Body of pancreas (tissue), 4 donors: ENCODE measurements around the gene CCDC85A. TPM values are rescaled to one million over a fixed set of nuclear protein-coding genes. Genes with fewer than 3 reads are reported as not detected.

ENCODE experiments used
- ATAC-seq: fragments of 150-250 bp; one replicate; pipeline ENCODE4 v1.9.1; 2016
- DNase-seq, 4 donors: peaks; one replicate each; pipeline ENCODE4 v3.0.0-alpha.2; 2019
- H3K27ac ChIP-seq, 4 donors: fragments of 200-600 bp; sonication (generic); 1 replicate in 3 of 4; 2 replicates in 1 of 4; pipeline versions ENCODE4 v1.5.1 to v1.6.1; 2016 to 2019; ENCODE audit warnings: mild to moderate bottlenecking in 1 of 4, mixed read lengths in 1 of 4, moderate library complexity in 1 of 4
- H3K27me3 ChIP-seq, 2 donors: fragments of 200-600 bp; sonication (generic); one replicate each; pipeline ENCODE4 v1.6.0; 2016; ENCODE audit warnings: mild to moderate bottlenecking in 1 of 2
- H3K36me3 ChIP-seq, 2 donors: fragments of 200-600 bp; sonication (generic); replicated peaks in 1 of 2; 2 replicates each; pipeline ENCODE4 v1.5.1; 2016; ENCODE audit warnings: low read depth in 2 of 2; ENCODE audit not compliant: insufficient read depth in 1 of 2
- H3K4me1 ChIP-seq: fragments of 200-600 bp; sonication (generic); one replicate; pipeline ENCODE4 v1.6.0; 2016
- H3K4me3 ChIP-seq, 2 donors: fragments of 200-600 bp; sonication (generic); 1 replicate in 1 of 2; 2 replicates in 1 of 2; pipeline ENCODE4 v1.5.1; 2016 to 2019
- H3K9me3 ChIP-seq, 3 donors: fragments of 200-600 bp; sonication (generic); 1 replicate in 2 of 3; 2 replicates in 1 of 3; pipeline ENCODE4 v1.5.1; 2016
- POLR2A ChIP-seq, 3 donors: fragments of 450-650 bp; IDR thresholded peaks; one replicate each; pipeline ENCODE4 v1.6.1; 2016; ENCODE audit warnings: antibody characterized with exemption in 3 of 3, mild to moderate bottlenecking in 2 of 3
- WGBS, 2 donors: methylation state at CpG; one replicate each; pipeline ENCODE4 v1.1.5; 2017; 5-methylcytosine and 5-hydroxymethylcytosine counted together
- intact Hi-C: fragments of 100-400 bp; cut with DNase I; formaldehyde crosslinking; loops from one replicate; pipeline ENCODE4 v1.15.1; 2023
- total RNA-seq, 2 donors: library from RNA; depleted of rRNA; stranded (reverse); fragments of >200 nt; gene quantifications; one replicate each; pipeline ENCODE4 v1.1.0, GENCODE V29; 2016
- TF ChIP-seq, protein P1 (sequence below), 7 experiments: fragments of 450-650 bp in 4 of 7; fragments of 200-600 bp in 3 of 7; sonication (generic) in 3 of 7; IDR thresholded peaks; one replicate each; pipeline ENCODE4 v1.5.1; 2016 to 2019; ENCODE audit warnings: antibody characterized with exemption in 7 of 7

Gene CCDC85A
- total RNA-seq, 2 donors from 2014 or later, result 2.3 to 2.6 TPM

- H3K4me3 ChIP-seq, result no peak overlapping the region
- no peaks in the 10 kb centered on the region for H3K27me3 ChIP-seq
- TF ChIP-seq POLR2A (IDR thresholded peaks at IDR 0.05), result no peak
- TF ChIP-seq, protein P1, sequence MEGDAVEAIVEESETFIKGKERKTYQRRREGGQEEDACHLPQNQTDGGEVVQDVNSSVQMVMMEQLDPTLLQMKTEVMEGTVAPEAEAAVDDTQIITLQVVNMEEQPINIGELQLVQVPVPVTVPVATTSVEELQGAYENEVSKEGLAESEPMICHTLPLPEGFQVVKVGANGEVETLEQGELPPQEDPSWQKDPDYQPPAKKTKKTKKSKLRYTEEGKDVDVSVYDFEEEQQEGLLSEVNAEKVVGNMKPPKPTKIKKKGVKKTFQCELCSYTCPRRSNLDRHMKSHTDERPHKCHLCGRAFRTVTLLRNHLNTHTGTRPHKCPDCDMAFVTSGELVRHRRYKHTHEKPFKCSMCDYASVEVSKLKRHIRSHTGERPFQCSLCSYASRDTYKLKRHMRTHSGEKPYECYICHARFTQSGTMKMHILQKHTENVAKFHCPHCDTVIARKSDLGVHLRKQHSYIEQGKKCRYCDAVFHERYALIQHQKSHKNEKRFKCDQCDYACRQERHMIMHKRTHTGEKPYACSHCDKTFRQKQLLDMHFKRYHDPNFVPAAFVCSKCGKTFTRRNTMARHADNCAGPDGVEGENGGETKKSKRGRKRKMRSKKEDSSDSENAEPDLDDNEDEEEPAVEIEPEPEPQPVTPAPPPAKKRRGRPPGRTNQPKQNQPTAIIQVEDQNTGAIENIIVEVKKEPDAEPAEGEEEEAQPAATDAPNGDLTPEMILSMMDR (IDR thresholded peaks at IDR 0.05), result no peak
- H3K9me3 ChIP-seq, result no peaks in the 10 kb centered on the region
- intact Hi-C loops, result no loop called here
- H3K27ac ChIP-seq, result no peak overlapping the region
- DNase-seq, result no peak
- no peaks in the 10 kb centered on the region for H3K4me1 ChIP-seq
- ATAC-seq, result no peak
- WGBS, 2 donors, result 69 to 79% methylated on average over 1 of the region's 1 CpG
- no peaks in the 10 kb centered on the region for H3K36me3 ChIP-seq
These were observed 161.0 kb downstream of the CCDC85A start for GRCh38 chr2:56344771-56345170.

DNA sequence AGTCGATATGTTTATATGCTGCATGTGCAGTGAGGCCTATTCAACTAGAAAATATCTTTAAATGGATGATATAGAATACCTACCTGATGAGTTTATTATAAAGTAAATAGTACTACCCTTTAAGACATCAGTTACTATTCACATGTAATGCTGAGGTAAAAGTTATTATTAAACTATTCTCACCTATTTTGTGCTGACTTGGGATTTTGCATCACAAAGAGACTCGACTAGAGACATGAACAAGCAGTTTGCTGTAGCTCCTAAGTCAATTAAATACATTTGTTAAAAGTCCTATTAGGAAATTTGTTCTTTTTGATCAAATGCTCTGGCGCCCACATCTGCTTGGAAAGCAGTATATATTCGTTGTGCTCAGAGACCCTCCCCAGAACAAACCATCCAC, 164.1 kb downstream of the CCDC85A start:
- no peaks in the 10 kb centered on the region for H3K27me3 ChIP-seq
- TF ChIP-seq POLR2A (IDR thresholded peaks at IDR 0.05), result no peak
- TF ChIP-seq, protein P1 (IDR thresholded peaks at IDR 0.05), result no peak
- no peak for DNase-seq
- ATAC-seq, result no peak
- no peak overlapping the region for H3K4me3 ChIP-seq
- WGBS, 2 donors, result 67 to 74% methylated on average over 4 of the region's 4 CpGs
- no peaks in the 10 kb centered on the region for H3K4me1 ChIP-seq
- H3K36me3 ChIP-seq, result no peaks in the 10 kb centered on the region
- H3K9me3 ChIP-seq, result no peaks in the 10 kb centered on the region
- intact Hi-C loops, result no loop called here
- H3K27ac ChIP-seq, result no peak overlapping the region

DNA sequence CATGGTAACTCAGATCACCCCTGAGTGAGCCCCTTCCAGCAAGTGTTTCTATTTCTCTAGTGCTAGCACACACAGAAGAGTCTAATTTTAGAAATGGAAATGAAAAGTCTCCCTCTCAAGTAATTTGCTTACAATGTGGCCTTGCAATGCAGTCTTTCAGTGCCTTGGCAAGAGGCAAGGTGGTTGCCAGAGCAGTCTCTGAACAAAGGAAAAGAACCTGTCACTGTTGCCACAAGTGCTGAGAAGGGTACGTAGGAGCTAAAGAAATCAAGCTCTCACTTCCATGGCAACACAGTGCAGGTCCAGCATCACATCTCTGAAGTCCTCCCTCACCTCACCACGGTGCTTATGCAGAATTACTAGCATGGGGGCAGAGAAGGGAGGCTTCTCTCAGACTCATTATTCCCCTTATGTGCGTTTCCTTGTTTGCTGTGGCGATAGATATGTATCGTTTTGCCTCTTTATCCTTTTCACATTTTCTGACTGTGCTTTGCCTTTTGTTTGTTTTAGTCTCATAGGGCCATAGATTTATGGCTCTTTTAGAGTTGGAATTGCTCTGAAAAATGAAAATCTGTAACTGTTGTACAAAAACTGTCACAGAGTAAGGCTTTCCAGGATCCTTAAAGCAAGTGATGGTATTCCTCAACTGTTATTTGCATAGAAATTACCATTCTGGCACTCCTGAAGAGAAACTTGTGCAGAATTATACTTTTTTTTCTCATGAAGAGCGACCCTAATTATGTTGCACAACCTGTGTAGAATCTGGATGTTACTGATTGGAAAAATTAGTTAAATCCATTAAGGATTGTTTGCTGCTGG, 164.8 kb downstream of the CCDC85A start:
- Histone ChIP-seq H3K27ac (no peak overlapping the region), H3K4me1 (no peaks in the 10 kb centered on the region), H3K36me3 (no peaks in the 10 kb centered on the region), H3K27me3 (no peaks in the 10 kb centered on the region), H3K9me3 (no peaks in the 10 kb centered on the region), H3K4me3 (no peak overlapping the region)
- WGBS, 2 donors, result 54 to 58% methylated on average over 6 of the region's 6 CpGs
- no peak for ATAC-seq
- DNase-seq, result no peak
- TF ChIP-seq, protein P1 (IDR thresholded peaks at IDR 0.05), result no peak
- no peak for TF ChIP-seq POLR2A (IDR thresholded peaks at IDR 0.05)
- intact Hi-C loops, result no loop called here

DNA sequence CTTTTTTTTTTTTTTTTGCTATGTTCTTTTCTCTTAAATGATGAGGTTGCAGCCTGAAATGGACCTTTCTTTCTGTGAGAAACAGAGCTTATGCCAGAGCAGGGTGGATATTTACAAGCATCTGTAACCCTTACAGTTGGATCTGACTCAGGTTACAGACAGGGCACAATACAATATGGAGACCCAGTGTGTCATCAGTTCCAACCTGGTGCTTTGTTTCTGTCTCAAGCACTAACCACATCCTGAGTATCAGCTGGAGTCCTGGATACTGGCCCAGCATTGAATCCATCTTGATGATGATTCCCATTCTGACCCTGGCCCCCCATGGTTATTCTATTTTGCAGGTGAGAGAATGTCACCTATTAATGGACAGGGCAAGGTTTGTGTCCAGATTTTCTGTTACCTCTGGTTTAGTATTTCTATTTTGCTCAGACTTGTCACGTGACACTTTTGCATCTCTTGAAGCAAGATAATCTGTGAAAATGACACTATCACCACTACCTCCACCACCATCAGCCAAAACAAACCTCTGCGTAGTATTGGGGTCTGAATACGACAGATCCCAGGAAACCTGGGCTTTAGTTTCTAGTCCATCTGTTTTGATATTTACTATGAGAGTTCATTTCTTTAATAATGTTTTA, 174.0 kb downstream of the CCDC85A start:
- Histone ChIP-seq H3K9me3 (no peaks in the 10 kb centered on the region), H3K27ac (no peak overlapping the region), H3K4me1 (no peaks in the 10 kb centered on the region), H3K36me3 (no peaks in the 10 kb centered on the region), H3K27me3 (no peaks in the 10 kb centered on the region), H3K4me3 (no peak overlapping the region)
- no peak for TF ChIP-seq POLR2A (IDR thresholded peaks at IDR 0.05)
- TF ChIP-seq, protein P1 (IDR thresholded peaks at IDR 0.05), result no peak
- ATAC-seq (no peak), DNase-seq (no peak)
- intact Hi-C loops, result no loop called here
- 86 to 90% methylated on average over 3 of the region's 3 CpGs for WGBS, 2 donors
